WTC11 (cell line): ENCODE results near the gene SPATA3. TPM values are rescaled to one million over a fixed set of nuclear protein-coding genes. Genes with fewer than 3 reads are reported as not detected.

Experiments
- ATAC-seq: fragments of 200-7000 bp; cut with Tn5 transposase; 2 replicates; pipeline ENCODE4 v1.10.0; 2021; ENCODE audit warnings: mild to moderate bottlenecking, moderate library complexity
- CTCF ChIA-PET: fragments of 300-600 bp; sonication (Branson Sonifier 250); formaldehyde crosslinking; loops from one replicate; lab custom pipeline; 2021; ENCODE audit warnings: antibody characterized with exemption; lab: Charles Lee
- POLR2A ChIA-PET: fragments of 350-600 bp; sonication (Branson Sonifier 250); formaldehyde crosslinking; loops from one replicate; lab custom pipeline; 2021; ENCODE audit warnings: antibody characterized with exemption; lab: Charles Lee
- DNase-seq: peaks from one replicate; pipeline ENCODE4 v3.0.0; 2021; ENCODE audit warnings: low spot score
- H3K27ac Mint-ChIP-seq: 2 replicates; pipeline ENCODE4 v1.8.0; 2021; ENCODE audit warnings: mixed read lengths
- H3K27me3 Mint-ChIP-seq: 2 replicates; pipeline ENCODE4 v1.8.0; 2021; ENCODE audit warnings: low read depth, mild to moderate bottlenecking, moderate library complexity, mixed read lengths
- H3K36me3 Mint-ChIP-seq: 2 replicates; pipeline ENCODE4 v1.8.0; 2021; ENCODE audit warnings: mixed read lengths
- H3K4me1 Mint-ChIP-seq: 2 replicates; pipeline ENCODE4 v1.8.0; 2022; ENCODE audit warnings: mixed read lengths
- H3K4me3 Mint-ChIP-seq: 2 replicates; pipeline ENCODE4 v1.8.0; 2021; ENCODE audit warnings: mild to moderate bottlenecking, moderate library complexity, mixed read lengths
- H3K9me3 Mint-ChIP-seq: 2 replicates; pipeline ENCODE4 v1.8.0; 2021; ENCODE audit warnings: mixed read lengths
- CREB1 ChIP-seq: sonication (generic); formaldehyde crosslinking; IDR thresholded peaks from 2 replicates; pipeline ENCODE4 v1.8.0; 2023; ENCODE audit warnings: mild to moderate bottlenecking, missing genetic modification reagents
- ESRRA ChIP-seq: sonication (generic); formaldehyde crosslinking; IDR thresholded peaks from 2 replicates; pipeline ENCODE4 v1.8.1; 2022; ENCODE audit warnings: mild to moderate bottlenecking, missing genetic modification reagents, borderline replicate concordance
- RORB ChIP-seq: fragments of 250-450 bp; sonication (Bioruptor Pico); IDR thresholded peaks from 2 replicates; pipeline ENCODE4 v1.9.0; 2021; ENCODE audit warnings: mild to moderate bottlenecking
- SP1 ChIP-seq: sonication (generic); formaldehyde crosslinking; conservative IDR thresholded peaks from 2 replicates; pipeline ENCODE4 v1.8.1; 2022; ENCODE audit warnings: missing genetic modification reagents
- ZNF232 ChIP-seq: sonication (generic); formaldehyde crosslinking; IDR thresholded peaks from 2 replicates; pipeline ENCODE4 v1.8.0; 2022; ENCODE audit warnings: mild to moderate bottlenecking, missing genetic modification reagents
- ZNF423 ChIP-seq: fragments of 250-450 bp; sonication (Bioruptor Pico); IDR thresholded peaks from 2 replicates; pipeline ENCODE4 v2.1.2; 2022; ENCODE audit warnings: mild to moderate bottlenecking, moderate library complexity
- ZNF671 ChIP-seq: fragments of 250-450 bp; sonication (Bioruptor Pico); IDR thresholded peaks from 2 replicates; pipeline ENCODE4 v1.8.0; 2021; ENCODE audit warnings: mild to moderate bottlenecking
- total RNA-seq: library from RNA; stranded (reverse); gene quantifications from 3 replicates; pipeline ENCODE4 v1.2.3, GENCODE V29; 2021
- TF ChIP-seq, protein P1 (sequence below): sonication (generic); formaldehyde crosslinking; IDR thresholded peaks from 2 replicates; pipeline ENCODE4 v1.8.1; 2023; ENCODE audit warnings: mild to moderate bottlenecking, missing genetic modification reagents
- TF ChIP-seq, protein P2 (sequence below): sonication (generic); formaldehyde crosslinking; IDR thresholded peaks from 2 replicates; pipeline ENCODE4 v1.8.0; 2022; ENCODE audit warnings: mild to moderate bottlenecking, missing genetic modification reagents
- TF ChIP-seq, protein P3 (sequence below): sonication (generic); formaldehyde crosslinking; IDR thresholded peaks from 2 replicates; pipeline ENCODE4 v1.8.0; 2022; ENCODE audit warnings: mild to moderate bottlenecking, missing genetic modification reagents
- TF ChIP-seq, protein P4 (sequence below): sonication (generic); formaldehyde crosslinking; IDR thresholded peaks from 2 replicates; pipeline ENCODE4 v1.8.1; 2023; ENCODE audit warnings: mild to moderate bottlenecking, moderate library complexity, missing genetic modification reagents
- TF ChIP-seq, protein P5 (sequence below): sonication (generic); formaldehyde crosslinking; IDR thresholded peaks from 2 replicates; pipeline ENCODE4 v1.8.0; 2022; ENCODE audit warnings: missing genetic modification reagents
- TF ChIP-seq, protein P6 (sequence below): fragments of 250-450 bp; sonication (Bioruptor Pico); conservative IDR thresholded peaks from 2 replicates; pipeline ENCODE4 v1.9.0; 2021; ENCODE audit warnings: mild to moderate bottlenecking
- TF ChIP-seq, protein P7 (sequence below): sonication (generic); formaldehyde crosslinking; IDR thresholded peaks from 2 replicates; pipeline ENCODE4 v1.8.0; 2023; ENCODE audit warnings: missing genetic modification reagents

Gene SPATA3
- total RNA-seq, 1 experiment from 2014 or later = not detected

DNA sequence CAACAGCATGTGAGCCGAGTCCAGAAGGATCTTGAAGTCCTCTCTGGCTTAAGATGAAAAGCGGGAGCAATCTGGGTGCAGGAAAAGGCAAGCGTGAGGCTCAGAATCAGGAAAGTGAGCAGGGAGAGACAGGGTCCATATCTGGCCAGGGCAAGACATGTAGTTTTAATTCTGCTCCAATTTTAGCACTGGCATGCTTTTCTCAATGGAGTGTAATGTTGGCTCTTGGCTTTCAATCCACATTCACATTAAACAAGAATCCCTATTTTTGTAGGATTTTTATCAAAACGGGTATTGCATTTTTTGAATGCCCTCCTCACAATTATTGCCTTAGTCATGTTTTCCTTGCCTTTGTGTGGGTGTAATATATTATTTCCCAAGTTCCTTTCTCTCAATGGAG, 6.0 kb downstream of the SPATA3 start:
- CTCF ChIA-PET = interaction anchor here (1.1 kb wide), 1 partner anchor 51 kb away, joined by 3 read pairs; no protein-coding TSS in a partner anchor
- H3K9me3 Mint-ChIP-seq = peaks cover 35% of the 10 kb centered on the region
- TF ChIP-seq ZNF423 (CRISPR knock-in tag) (no peak), RORB (CRISPR knock-in tag) (no peak), ESRRA (CRISPR knock-in tag) (no peak), CREB1 (CRISPR knock-in tag) (no peak), ZNF671 (no peak), ZNF232 (CRISPR knock-in tag) (no peak), SP1 (no peak)
- TF ChIP-seq, protein P1, sequence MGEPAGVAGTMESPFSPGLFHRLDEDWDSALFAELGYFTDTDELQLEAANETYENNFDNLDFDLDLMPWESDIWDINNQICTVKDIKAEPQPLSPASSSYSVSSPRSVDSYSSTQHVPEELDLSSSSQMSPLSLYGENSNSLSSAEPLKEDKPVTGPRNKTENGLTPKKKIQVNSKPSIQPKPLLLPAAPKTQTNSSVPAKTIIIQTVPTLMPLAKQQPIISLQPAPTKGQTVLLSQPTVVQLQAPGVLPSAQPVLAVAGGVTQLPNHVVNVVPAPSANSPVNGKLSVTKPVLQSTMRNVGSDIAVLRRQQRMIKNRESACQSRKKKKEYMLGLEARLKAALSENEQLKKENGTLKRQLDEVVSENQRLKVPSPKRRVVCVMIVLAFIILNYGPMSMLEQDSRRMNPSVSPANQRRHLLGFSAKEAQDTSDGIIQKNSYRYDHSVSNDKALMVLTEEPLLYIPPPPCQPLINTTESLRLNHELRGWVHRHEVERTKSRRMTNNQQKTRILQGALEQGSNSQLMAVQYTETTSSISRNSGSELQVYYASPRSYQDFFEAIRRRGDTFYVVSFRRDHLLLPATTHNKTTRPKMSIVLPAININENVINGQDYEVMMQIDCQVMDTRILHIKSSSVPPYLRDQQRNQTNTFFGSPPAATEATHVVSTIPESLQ (CRISPR knock-in tag) = no peak
- TF ChIP-seq, protein P2, sequence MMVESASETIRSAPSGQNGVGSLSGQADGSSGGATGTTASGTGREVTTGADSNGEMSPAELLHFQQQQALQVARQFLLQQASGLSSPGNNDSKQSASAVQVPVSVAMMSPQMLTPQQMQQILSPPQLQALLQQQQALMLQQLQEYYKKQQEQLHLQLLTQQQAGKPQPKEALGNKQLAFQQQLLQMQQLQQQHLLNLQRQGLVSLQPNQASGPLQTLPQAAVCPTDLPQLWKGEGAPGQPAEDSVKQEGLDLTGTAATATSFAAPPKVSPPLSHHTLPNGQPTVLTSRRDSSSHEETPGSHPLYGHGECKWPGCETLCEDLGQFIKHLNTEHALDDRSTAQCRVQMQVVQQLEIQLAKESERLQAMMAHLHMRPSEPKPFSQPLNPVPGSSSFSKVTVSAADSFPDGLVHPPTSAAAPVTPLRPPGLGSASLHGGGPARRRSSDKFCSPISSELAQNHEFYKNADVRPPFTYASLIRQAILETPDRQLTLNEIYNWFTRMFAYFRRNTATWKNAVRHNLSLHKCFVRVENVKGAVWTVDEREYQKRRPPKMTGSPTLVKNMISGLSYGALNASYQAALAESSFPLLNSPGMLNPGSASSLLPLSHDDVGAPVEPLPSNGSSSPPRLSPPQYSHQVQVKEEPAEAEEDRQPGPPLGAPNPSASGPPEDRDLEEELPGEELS (CRISPR knock-in tag) = no peak
- TF ChIP-seq, protein P3, sequence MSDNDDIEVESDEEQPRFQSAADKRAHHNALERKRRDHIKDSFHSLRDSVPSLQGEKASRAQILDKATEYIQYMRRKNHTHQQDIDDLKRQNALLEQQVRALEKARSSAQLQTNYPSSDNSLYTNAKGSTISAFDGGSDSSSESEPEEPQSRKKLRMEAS (CRISPR knock-in tag) = no peak
- TF ChIP-seq, protein P4, sequence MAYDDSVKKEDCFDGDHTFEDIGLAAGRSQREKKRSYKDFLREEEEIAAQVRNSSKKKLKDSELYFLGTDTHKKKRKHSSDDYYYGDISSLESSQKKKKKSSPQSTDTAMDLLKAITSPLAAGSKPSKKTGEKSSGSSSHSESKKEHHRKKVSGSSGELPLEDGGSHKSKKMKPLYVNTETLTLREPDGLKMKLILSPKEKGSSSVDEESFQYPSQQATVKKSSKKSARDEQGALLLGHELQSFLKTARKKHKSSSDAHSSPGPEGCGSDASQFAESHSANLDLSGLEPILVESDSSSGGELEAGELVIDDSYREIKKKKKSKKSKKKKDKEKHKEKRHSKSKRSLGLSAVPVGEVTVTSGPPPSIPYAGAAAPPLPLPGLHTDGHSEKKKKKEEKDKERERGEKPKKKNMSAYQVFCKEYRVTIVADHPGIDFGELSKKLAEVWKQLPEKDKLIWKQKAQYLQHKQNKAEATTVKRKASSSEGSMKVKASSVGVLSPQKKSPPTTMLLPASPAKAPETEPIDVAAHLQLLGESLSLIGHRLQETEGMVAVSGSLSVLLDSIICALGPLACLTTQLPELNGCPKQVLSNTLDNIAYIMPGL (CRISPR knock-in tag) = no peak
- TF ChIP-seq, protein P5, sequence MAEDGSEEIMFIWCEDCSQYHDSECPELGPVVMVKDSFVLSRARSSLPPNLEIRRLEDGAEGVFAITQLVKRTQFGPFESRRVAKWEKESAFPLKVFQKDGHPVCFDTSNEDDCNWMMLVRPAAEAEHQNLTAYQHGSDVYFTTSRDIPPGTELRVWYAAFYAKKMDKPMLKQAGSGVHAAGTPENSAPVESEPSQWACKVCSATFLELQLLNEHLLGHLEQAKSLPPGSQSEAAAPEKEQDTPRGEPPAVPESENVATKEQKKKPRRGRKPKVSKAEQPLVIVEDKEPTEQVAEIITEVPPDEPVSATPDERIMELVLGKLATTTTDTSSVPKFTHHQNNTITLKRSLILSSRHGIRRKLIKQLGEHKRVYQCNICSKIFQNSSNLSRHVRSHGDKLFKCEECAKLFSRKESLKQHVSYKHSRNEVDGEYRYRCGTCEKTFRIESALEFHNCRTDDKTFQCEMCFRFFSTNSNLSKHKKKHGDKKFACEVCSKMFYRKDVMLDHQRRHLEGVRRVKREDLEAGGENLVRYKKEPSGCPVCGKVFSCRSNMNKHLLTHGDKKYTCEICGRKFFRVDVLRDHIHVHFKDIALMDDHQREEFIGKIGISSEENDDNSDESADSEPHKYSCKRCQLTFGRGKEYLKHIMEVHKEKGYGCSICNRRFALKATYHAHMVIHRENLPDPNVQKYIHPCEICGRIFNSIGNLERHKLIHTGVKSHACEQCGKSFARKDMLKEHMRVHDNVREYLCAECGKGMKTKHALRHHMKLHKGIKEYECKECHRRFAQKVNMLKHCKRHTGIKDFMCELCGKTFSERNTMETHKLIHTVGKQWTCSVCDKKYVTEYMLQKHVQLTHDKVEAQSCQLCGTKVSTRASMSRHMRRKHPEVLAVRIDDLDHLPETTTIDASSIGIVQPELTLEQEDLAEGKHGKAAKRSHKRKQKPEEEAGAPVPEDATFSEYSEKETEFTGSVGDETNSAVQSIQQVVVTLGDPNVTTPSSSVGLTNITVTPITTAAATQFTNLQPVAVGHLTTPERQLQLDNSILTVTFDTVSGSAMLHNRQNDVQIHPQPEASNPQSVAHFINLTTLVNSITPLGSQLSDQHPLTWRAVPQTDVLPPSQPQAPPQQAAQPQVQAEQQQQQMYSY (CRISPR knock-in tag) = no peak
- TF ChIP-seq, protein P6, sequence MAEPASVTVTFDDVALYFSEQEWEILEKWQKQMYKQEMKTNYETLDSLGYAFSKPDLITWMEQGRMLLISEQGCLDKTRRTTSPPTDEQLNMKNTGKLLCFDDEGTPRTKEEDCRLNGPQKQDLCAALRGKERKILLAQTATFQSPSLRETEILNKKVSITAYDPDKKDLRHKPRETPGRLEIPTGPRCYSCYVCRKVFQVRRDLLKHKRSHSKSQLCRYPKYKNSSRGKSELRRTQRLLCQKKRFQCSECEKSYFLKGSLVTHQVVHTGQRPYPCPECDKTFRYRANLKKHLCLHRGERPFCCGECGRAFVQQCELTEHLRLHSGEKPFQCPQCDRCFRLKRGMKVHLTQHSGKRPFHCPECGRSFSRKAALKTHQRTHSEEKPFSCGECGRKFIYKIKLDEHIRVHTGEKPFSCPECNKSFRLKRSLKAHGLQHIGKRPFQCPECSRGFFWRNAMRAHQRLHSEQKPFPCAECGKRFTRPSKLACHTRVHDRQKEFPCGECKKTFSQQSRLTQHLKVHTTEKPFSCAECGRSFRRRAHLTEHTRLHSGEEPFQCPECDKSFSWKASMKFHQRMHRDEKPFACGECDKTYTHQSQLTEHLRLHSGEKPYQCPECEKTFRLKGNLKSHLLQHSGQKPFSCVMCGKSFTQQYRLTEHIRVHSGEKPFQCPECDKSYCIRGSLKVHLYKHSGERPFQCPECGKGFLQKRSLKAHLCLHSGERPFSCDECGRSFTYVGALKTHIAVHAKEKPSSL (CRISPR knock-in tag) = no peak
- TF ChIP-seq, protein P7, sequence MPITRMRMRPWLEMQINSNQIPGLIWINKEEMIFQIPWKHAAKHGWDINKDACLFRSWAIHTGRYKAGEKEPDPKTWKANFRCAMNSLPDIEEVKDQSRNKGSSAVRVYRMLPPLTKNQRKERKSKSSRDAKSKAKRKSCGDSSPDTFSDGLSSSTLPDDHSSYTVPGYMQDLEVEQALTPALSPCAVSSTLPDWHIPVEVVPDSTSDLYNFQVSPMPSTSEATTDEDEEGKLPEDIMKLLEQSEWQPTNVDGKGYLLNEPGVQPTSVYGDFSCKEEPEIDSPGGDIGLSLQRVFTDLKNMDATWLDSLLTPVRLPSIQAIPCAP = no peak

More for the DNA sequence above, 6.0 kb downstream of the SPATA3 start:
- POLR2A ChIA-PET = no interaction called here
- DNase-seq (no peak), ATAC-seq (no peak)
- Mint-ChIP-seq H3K27ac (no peak overlapping the region), H3K36me3 (peaks cover 11% of the 10 kb centered on the region), H3K4me1 (peaks cover 8% of the 10 kb centered on the region; the same call in 1 of the 2 replicates), H3K27me3 (peaks cover 18% of the 10 kb centered on the region), H3K4me3 (no peak overlapping the region)
